ENCODE results near the gene PTRH1. TPM values are rescaled to one million over a fixed set of nuclear protein-coding genes. Genes with fewer than 3 reads are reported as not detected.

Gene PTRH1
- total RNA-seq, 1 experiment from 2014 or later: 16.9 TPM

DNA sequence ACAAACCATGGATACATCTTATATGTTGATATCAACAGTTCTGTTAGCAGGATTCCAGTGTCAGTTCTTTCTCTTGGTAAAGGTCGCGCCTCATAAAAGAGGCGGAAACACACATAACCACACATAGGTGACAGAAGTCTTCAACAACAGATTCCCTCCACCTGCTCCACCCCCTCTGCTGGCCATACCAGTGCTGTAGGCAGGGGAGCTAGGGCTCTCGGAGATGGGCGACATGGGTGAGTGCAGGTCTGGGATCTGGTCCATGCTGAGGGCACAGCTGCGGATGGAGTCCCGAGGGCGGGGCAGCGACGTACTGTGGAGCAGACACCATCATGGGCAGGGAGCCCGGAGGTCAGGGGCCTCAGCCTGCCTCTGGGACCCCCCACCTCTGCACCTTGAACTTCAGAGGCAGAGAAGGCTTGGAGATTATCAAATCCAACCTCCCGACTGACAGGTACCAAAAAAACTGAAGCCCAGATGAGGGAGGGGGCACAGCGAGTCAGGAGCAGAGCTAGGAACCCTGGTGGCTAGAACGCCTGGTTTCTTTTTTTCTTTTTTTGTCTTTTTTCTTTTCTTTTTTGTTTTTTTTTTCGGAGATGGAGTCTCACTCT, 31.6 kb upstream of the PTRH1 start (continued):
- TF ChIP-seq GABPB1 (CRISPR knock-in tag; IDR thresholded peaks at IDR 0.05) (no peak), FOXK1 (CRISPR knock-in tag; IDR thresholded peaks at IDR 0.05) (no peak)
- TF ChIP-seq, protein P1, sequence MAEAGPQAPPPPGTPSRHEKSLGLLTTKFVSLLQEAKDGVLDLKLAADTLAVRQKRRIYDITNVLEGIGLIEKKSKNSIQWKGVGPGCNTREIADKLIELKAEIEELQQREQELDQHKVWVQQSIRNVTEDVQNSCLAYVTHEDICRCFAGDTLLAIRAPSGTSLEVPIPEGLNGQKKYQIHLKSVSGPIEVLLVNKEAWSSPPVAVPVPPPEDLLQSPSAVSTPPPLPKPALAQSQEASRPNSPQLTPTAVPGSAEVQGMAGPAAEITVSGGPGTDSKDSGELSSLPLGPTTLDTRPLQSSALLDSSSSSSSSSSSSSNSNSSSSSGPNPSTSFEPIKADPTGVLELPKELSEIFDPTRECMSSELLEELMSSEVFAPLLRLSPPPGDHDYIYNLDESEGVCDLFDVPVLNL (CRISPR knock-in tag; IDR thresholded peaks at IDR 0.05; ENCODE audit: borderline replicate concordance, low read depth): no peak
- TF ChIP-seq, protein P2, sequence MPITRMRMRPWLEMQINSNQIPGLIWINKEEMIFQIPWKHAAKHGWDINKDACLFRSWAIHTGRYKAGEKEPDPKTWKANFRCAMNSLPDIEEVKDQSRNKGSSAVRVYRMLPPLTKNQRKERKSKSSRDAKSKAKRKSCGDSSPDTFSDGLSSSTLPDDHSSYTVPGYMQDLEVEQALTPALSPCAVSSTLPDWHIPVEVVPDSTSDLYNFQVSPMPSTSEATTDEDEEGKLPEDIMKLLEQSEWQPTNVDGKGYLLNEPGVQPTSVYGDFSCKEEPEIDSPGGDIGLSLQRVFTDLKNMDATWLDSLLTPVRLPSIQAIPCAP (CRISPR knock-in tag; IDR thresholded peaks at IDR 0.05): no peak

DNA sequence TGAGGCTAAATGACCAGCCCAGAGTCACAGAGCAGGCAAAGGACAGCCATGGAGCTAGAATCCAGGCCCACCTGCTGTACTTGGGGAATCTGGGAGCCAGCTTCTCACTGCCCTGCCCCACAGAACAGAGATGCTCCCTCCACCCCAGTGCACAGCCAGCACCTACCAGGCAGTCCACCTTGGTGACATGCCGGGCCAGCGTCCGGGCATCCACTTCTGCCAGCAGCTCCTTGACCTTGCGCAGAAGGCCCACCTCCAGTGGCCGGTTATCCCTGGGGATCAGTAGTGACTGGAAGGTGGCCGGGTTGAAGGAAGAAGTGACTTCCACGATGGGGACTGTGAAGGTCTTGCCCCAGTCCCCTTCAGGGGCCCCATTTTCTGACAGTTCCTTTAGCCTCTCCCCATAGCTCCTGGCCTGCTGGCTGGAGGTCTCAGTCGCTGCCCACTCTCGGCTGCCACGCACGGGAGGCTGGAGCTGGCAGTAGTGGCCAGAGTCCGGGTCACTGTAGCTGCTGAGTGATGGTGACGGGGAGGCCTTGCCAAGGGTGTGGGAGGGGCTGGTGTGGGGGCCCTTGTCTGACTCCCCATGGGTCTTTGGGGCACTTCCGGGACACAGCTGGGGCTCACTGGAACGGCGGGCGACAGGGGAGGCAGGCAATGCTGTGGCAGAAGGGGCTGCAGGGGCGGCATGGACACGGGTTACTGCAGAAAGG, 29.1 kb upstream of the PTRH1 start:
- TF ChIP-seq KAT7 (CRISPR knock-in tag; IDR thresholded peaks at IDR 0.05; ENCODE audit: borderline replicate concordance) (no peak), ZBTB21 (CRISPR knock-in tag; IDR thresholded peaks at IDR 0.05; ENCODE audit: borderline replicate concordance) (no peak), NFYB (CRISPR knock-in tag; conservative IDR thresholded peaks at IDR 0.05; ENCODE audit: low read depth) (no peak), PRRX2 (CRISPR knock-in tag; IDR thresholded peaks at IDR 0.05) (no peak), ZNF317 (CRISPR knock-in tag; IDR thresholded peaks at IDR 0.05; ENCODE audit: borderline replicate concordance, low read depth) (no peak), CREB1 (CRISPR knock-in tag; IDR thresholded peaks at IDR 0.05) (no peak), ZNF263 (CRISPR knock-in tag; IDR thresholded peaks at IDR 0.05; ENCODE audit: low read depth) (no peak), GTF2I (CRISPR knock-in tag; conservative IDR thresholded peaks at IDR 0.05) (no peak), ZNF396 (CRISPR knock-in tag; IDR thresholded peaks at IDR 0.05; ENCODE audit: borderline replicate concordance) (no peak), EMX1 (CRISPR knock-in tag; IDR thresholded peaks at IDR 0.05) (no peak)
- TF ChIP-seq, protein P3, sequence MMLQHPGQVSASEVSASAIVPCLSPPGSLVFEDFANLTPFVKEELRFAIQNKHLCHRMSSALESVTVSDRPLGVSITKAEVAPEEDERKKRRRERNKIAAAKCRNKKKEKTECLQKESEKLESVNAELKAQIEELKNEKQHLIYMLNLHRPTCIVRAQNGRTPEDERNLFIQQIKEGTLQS (CRISPR knock-in tag; conservative IDR thresholded peaks at IDR 0.05): no peak
- TF ChIP-seq, protein P4, sequence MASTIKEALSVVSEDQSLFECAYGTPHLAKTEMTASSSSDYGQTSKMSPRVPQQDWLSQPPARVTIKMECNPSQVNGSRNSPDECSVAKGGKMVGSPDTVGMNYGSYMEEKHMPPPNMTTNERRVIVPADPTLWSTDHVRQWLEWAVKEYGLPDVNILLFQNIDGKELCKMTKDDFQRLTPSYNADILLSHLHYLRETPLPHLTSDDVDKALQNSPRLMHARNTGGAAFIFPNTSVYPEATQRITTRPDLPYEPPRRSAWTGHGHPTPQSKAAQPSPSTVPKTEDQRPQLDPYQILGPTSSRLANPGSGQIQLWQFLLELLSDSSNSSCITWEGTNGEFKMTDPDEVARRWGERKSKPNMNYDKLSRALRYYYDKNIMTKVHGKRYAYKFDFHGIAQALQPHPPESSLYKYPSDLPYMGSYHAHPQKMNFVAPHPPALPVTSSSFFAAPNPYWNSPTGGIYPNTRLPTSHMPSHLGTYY (CRISPR knock-in tag; IDR thresholded peaks at IDR 0.05): no peak
- TF ChIP-seq, protein P1 (CRISPR knock-in tag; IDR thresholded peaks at IDR 0.05; ENCODE audit: borderline replicate concordance, low read depth): no peak
- TF ChIP-seq, protein P5, sequence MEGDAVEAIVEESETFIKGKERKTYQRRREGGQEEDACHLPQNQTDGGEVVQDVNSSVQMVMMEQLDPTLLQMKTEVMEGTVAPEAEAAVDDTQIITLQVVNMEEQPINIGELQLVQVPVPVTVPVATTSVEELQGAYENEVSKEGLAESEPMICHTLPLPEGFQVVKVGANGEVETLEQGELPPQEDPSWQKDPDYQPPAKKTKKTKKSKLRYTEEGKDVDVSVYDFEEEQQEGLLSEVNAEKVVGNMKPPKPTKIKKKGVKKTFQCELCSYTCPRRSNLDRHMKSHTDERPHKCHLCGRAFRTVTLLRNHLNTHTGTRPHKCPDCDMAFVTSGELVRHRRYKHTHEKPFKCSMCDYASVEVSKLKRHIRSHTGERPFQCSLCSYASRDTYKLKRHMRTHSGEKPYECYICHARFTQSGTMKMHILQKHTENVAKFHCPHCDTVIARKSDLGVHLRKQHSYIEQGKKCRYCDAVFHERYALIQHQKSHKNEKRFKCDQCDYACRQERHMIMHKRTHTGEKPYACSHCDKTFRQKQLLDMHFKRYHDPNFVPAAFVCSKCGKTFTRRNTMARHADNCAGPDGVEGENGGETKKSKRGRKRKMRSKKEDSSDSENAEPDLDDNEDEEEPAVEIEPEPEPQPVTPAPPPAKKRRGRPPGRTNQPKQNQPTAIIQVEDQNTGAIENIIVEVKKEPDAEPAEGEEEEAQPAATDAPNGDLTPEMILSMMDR (IDR thresholded peaks at IDR 0.05): no peak
- TF ChIP-seq, protein P6, sequence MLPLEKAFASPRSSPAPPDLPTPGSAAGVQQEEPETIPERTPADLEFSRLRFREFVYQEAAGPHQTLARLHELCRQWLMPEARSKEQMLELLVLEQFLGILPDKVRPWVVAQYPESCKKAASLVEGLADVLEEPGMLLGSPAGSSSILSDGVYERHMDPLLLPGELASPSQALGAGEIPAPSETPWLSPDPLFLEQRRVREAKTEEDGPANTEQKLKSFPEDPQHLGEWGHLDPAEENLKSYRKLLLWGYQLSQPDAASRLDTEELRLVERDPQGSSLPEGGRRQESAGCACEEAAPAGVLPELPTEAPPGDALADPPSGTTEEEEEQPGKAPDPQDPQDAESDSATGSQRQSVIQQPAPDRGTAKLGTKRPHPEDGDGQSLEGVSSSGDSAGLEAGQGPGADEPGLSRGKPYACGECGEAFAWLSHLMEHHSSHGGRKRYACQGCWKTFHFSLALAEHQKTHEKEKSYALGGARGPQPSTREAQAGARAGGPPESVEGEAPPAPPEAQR (CRISPR knock-in tag; IDR thresholded peaks at IDR 0.05): no peak
- TF ChIP-seq, protein P7, sequence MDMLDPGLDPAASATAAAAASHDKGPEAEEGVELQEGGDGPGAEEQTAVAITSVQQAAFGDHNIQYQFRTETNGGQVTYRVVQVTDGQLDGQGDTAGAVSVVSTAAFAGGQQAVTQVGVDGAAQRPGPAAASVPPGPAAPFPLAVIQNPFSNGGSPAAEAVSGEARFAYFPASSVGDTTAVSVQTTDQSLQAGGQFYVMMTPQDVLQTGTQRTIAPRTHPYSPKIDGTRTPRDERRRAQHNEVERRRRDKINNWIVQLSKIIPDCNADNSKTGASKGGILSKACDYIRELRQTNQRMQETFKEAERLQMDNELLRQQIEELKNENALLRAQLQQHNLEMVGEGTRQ (CRISPR knock-in tag; IDR thresholded peaks at IDR 0.05): no peak
- Mint-ChIP-seq H3K4me3 (no peak overlapping the region), H3K36me3 (no peaks in the 10 kb centered on the region), H3K4me1 (peaks cover 6% of the 10 kb centered on the region), H3K9me3 (no peaks in the 10 kb centered on the region), H3K27ac (no peak overlapping the region), H3K27me3 (ENCODE audit: low read depth) (peaks cover 11% of the 10 kb centered on the region)
- DNase-seq (ENCODE audit: low spot score) (no peak), ATAC-seq (no peak)
- ChIA-PET CTCF (interaction anchor here (0.6 to 2.5 kb wide), 9 partner anchors 10 to 330 kb away, joined by 3 to 11 read pairs (median 4); partner anchors contain the start of gene TOR2A), POLR2A (interaction anchor here (0.7 kb wide), 1 partner anchor 234 kb away, joined by 4 read pairs; no protein-coding TSS in a partner anchor)

All from WTC11 (cell line).